GM12801 (cell line): ENCODE data around the gene RPA3.

Experiments
- CTCF ChIP-seq: IDR thresholded peaks from one replicate; pipeline ENCODE4 v1.5.1; 2011; ENCODE audit warnings: control low read depth; ENCODE audit not compliant: insufficient read length; ENCODE audit errors: extremely low read depth

The RPA3 gene

DNA sequence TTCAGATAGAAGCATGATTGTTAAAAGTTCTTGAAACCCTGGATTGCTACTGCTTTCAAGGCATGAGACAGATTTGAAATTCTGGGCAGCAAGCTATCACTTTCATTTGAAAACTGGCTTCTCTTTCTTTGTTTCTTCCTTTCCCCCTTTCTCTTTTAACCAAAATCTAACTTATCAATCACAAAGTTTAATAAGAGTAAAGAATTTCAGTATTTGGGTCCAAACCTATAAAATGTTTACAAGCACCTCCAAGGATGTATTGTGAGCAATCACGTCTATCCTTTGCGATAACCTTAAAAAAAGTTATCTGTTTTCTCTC, 21.6 kb upstream of the RPA3 start:
- TF ChIP-seq CTCF: no peak

- TF ChIP-seq CTCF: no peak
Observed at GRCh38 chr7:7739204-7740036, 21.0 kb upstream of the RPA3 start.

DNA sequence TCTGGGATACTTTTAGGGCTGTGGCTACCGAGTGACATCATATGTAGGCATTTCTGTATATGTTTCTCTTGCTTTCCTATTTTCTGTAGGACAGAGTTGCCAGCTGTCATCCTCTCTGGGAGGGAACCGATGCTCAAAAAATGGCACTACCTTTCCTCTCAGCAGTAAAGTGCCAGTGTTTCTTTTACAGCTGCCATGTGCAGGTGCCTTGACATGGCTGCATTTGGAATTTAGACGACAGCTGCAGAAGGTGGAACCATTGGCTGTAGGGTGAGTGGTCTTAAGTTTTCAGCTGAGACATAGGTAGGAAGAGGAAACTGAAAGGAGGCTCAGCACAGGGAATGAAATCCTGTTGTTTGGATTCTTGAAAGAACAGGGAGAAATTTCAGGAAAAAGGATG, 20.2 kb upstream of the RPA3 start:
- TF ChIP-seq CTCF: no peak

- no peak for TF ChIP-seq CTCF
Observed at GRCh38 chr7:7738177-7738576, 19.8 kb upstream of the RPA3 start.

DNA sequence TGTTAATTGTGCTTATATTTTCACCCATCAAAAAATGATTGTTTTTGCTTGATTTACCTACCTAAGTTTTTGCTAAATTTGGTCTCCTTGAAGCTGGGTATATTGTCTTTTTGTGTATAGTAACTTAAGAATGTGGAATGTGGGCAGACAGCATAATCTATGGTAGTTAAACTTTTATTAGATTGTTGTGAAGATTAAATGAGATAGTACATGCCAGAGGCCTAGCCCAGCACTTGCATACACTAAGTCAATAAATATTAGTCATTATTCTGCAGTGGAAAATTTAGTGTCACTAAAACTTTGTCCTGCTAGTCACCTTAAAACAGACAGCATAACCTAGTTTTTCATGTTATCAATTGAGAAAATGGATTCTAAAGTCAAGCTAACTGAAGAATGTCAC, 19.3 kb upstream of the RPA3 start:
- TF ChIP-seq CTCF: no peak

DNA sequence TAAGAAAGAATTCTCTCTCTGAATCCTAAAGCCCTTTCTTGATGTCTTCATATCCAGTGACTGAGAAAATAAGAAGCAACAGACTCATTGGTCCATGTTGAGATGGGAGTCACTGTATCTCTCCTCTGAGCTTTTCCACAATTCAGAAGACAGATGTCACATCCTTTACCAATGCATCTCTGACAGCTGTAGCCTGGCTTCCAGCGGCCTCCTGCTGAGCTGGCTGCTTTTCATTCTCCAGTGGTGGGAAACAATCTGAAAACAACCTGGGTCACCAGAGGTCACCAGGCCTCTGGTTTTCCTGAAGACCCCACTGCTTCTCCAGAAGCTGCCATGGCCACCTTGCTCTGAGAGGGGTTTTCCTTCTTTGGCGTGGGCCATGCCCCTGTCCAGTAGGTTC, 18.3 kb upstream of the RPA3 start:
- TF ChIP-seq CTCF: no peak

- no peak for TF ChIP-seq CTCF
Observed at GRCh38 chr7:7732621-7733281, 14.3 kb upstream of the RPA3 start.
